ENCODE data around the gene TTC39C. TPM values are rescaled to one million over a fixed set of nuclear protein-coding genes. Genes with fewer than 3 reads are reported as not detected.
A peak's percentile ranks its signal among the peaks of the same experiment; 100 is the strongest.

Gene TTC39C
- total and polyA plus RNA-seq, 3 experiments from 2014 or later: 57.4 to 80.2 (median 59.5) TPM

DNA sequence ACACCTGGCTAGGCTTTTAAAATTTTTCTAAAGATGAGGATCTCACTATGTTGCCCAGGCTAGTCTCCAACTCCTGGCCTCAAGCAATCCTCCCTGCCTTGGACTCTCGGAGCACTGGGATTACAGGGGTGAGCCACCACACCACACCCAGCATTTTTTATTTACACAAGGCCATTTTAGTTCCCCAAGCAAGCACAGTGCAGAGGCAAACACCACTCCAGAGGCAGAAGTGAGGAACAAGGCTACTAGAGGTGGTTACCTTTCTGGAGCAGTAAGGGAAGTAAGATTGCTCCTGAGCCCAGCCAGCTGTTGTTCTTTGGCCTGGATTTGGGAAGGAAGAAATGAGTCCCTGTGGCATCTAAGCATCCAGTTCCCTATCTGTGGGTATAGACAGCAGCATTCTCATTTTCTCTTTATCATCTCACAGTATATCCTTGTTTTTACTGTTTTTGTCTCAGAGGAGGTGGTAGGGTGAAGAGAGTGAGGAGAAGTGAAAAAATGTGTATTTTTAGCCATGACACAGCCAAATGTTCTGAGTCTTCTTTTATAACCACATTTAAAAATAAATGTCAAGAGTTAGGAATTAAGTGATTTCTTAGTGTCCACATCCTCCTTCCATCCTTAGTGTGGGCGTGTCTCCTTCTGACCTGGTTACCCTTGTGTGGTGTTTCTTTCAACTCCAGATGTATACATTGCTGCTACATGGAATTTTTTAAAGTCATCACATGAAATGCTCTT lies 10.5 kb upstream of the TTC39C start:
- Histone ChIP-seq H3K9me3 (ENCODE audit: low read length) (no peaks in the 10 kb centered on the region), H3K4me1 (ENCODE audit: insufficient read depth, low read length) (peaks cover 81% of the 10 kb centered on the region), H3K36me3 (ENCODE audit: insufficient read depth, low read length) (no peaks in the 10 kb centered on the region), H3K27ac (ENCODE audit: low read depth, low read length) (no peak overlapping the region), H3K4me3 (ENCODE audit: low read length) (no peak overlapping the region), H3K27me3 (ENCODE audit: insufficient read depth, low read length, poor library complexity, severe bottlenecking) (no peaks in the 10 kb centered on the region)
- Mint-ChIP-seq H3K27me3 (peaks cover 0 to 2% of the 10 kb centered on the region in 2 donors), H3K27ac (peak overlapping the region; percentile 71 to 97 (median 96)), H3K36me3 (peaks cover 0 to 13% (median 2%) of the 10 kb centered on the region in 3 donors), H3K4me3 (peak overlapping the region in 6 of 7 donors; percentile 35 to 63 (median 44)), H3K4me1 (peaks cover 79 to 90% (median 84%) of the 10 kb centered on the region in 3 donors), H3K9me3 (no peaks in the 10 kb centered on the region)
- no peak for DNase-seq
- POLR2A ChIA-PET: no interaction called here
- CTCF ChIA-PET: interaction anchor here (0.8 to 1.5 kb wide), 3 partner anchors 11 to 39 kb away, joined by 3 read pairs; partner anchors contain the start of gene TTC39C

DNA sequence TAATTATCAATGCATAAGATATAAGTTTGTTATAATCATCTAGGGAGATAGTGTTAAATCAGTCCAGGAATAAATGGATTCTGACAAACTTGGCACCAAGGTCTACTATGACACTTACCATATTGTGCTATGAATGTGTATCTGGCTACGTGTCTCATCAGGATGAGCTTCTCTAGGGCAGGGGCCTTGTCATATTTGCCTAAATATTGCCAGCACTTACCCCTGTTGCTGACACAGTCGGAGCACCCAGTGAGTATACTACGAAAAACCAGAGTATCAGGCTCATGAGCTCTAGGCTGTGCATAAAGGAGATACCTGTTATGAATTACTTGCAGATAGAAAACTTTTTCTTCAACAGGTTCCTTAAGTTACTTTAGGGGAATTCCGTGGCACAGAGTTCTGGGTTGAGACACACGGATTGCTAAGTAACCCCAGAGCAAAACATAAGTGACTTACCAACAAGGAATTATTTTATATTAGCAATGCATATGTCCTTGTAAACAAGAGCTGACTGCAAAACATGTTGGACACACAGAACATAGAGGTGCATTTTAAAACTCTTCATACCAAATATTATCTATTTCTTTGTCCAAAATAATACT lies 7.7 kb upstream of the TTC39C start:
- Mint-ChIP-seq H3K4me1 (peaks cover 81 to 91% (median 85%) of the 10 kb centered on the region in 3 donors), H3K27me3 (peaks cover 0 to 2% of the 10 kb centered on the region in 2 donors), H3K4me3 (no peak overlapping the region), H3K27ac (peak overlapping the region in 4 of 8 donors; percentile 11 to 51 (median 28)), H3K36me3 (peaks cover 0 to 9% (median 2%) of the 10 kb centered on the region in 3 donors), H3K9me3 (no peaks in the 10 kb centered on the region)
- Histone ChIP-seq H3K27me3 (ENCODE audit: insufficient read depth, low read length, poor library complexity, severe bottlenecking) (no peaks in the 10 kb centered on the region), H3K9me3 (ENCODE audit: low read length) (no peaks in the 10 kb centered on the region), H3K4me3 (ENCODE audit: low read length) (no peak overlapping the region), H3K36me3 (ENCODE audit: insufficient read depth, low read length) (no peaks in the 10 kb centered on the region), H3K27ac (ENCODE audit: low read depth, low read length) (no peak overlapping the region), H3K4me1 (ENCODE audit: insufficient read depth, low read length) (peaks cover 87% of the 10 kb centered on the region)
- CTCF ChIA-PET: interaction anchor here (3.1 kb wide), 1 partner anchor 41 kb away, joined by 7 read pairs; no protein-coding TSS in a partner anchor
- no peak for DNase-seq
- POLR2A ChIA-PET: interaction anchor here (0.6 kb wide), 1 partner anchor 14 kb away, joined by 3 read pairs; no protein-coding TSS in a partner anchor

DNA sequence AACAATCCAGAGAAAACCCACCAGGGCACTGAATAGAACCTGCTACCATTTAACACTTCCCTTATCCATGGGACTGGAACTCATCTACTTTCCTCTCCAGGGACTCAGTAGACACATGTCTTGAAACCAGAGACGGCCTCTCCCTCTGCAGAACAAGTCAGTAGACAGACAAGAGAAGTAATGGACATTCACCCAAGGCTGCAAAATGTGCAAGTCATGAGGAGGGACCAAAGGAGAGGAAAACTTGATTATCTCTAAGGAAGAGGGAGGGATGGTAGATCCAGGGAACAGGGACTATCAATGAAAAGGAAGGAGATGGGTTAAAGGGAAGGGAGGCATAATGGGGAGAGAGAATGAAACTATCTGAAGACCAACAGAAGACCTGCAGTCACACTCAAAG lies 5.3 kb upstream of the TTC39C start:
- Mint-ChIP-seq H3K36me3 (no peaks in the 10 kb centered on the region), H3K4me1 (peaks cover 75 to 81% (median 81%) of the 10 kb centered on the region in 3 donors), H3K9me3 (no peaks in the 10 kb centered on the region), H3K27ac (peak overlapping the region; percentile 82 to 98 (median 96)), H3K4me3 (peak overlapping the region; percentile 45 to 82 (median 63)), H3K27me3 (peaks cover 0 to 4% of the 10 kb centered on the region in 2 donors)
- Histone ChIP-seq H3K27ac (ENCODE audit: low read depth, low read length) (no peak overlapping the region), H3K27me3 (ENCODE audit: insufficient read depth, low read length, poor library complexity, severe bottlenecking) (no peaks in the 10 kb centered on the region), H3K4me3 (ENCODE audit: low read length) (peak overlapping the region; percentile 9), H3K9me3 (ENCODE audit: low read length) (no peaks in the 10 kb centered on the region), H3K4me1 (ENCODE audit: insufficient read depth, low read length) (peaks cover 84% of the 10 kb centered on the region), H3K36me3 (ENCODE audit: insufficient read depth, low read length) (no peaks in the 10 kb centered on the region)
- POLR2A ChIA-PET: interaction anchor here (1.0 kb wide), 1 partner anchor 41 kb away, joined by 3 read pairs; no protein-coding TSS in a partner anchor
- DNase-seq: no peak
- CTCF ChIA-PET: interaction anchor here (3.1 kb wide), 1 partner anchor 43 kb away, joined by 7 read pairs; no protein-coding TSS in a partner anchor

DNA sequence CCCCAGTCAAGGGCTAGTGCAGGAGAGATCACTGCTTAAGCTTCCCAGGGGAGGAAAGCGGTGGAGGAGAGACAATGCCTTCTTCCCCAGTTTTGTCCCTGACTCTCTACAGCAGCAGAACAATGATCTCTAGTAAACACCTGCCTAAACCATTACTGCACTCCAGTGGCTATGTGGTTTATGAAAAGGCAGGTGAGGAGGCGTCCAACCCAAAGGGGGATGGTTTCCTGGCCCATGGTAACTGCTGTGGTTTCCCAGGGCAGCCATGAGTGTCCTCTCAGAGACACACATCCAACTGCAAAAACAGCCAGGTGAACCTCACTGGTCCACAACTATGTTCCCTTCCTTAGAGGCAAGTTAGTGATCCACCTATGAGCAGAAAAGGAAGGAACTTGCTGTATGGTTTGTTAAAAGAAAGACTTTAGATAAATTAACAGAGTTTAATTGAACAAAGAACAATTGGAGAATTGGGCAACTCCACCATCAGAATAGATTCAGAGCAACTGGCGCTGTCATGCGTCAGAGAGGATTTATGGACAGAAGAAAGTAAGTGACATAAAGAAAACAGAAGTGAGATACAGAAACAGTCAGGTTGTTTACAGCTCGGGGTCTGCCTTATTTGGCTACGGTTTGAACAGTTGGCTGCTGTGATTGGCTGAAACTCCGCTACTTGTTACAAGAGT lies 4.8 kb upstream of the TTC39C start:
- Histone ChIP-seq H3K4me1 (ENCODE audit: insufficient read depth, low read length) (peaks cover 79% of the 10 kb centered on the region), H3K36me3 (ENCODE audit: insufficient read depth, low read length) (no peaks in the 10 kb centered on the region), H3K27me3 (ENCODE audit: insufficient read depth, low read length, poor library complexity, severe bottlenecking) (no peaks in the 10 kb centered on the region), H3K27ac (ENCODE audit: low read depth, low read length) (no peak overlapping the region), H3K9me3 (ENCODE audit: low read length) (no peaks in the 10 kb centered on the region), H3K4me3 (ENCODE audit: low read length) (peak overlapping the region; percentile 9)
- H3K27me3 Mint-ChIP-seq: peaks cover 0 to 4% of the 10 kb centered on the region in 2 donors
- DNase-seq: peak in 2 of 5 donors; percentile 36 to 52
- ChIA-PET POLR2A (interaction anchor here (0.6 to 1.0 kb wide), 2 partner anchors 42 to 322 kb away, joined by 3 to 10 read pairs; no protein-coding TSS in a partner anchor), CTCF (interaction anchor here (0.8 to 3.1 kb wide), 7 partner anchors 10 to 91 kb away, joined by 3 to 10 read pairs (median 3); no protein-coding TSS in a partner anchor)
- H3K27ac Mint-ChIP-seq: peak overlapping the region; percentile 82 to 98 (median 96)
- no peaks in the 10 kb centered on the region for H3K9me3 Mint-ChIP-seq
- H3K36me3 Mint-ChIP-seq: no peaks in the 10 kb centered on the region
- peaks cover 70 to 76% (median 76%) of the 10 kb centered on the region in 3 donors for H3K4me1 Mint-ChIP-seq
- H3K4me3 Mint-ChIP-seq: peak overlapping the region; percentile 45 to 84 (median 70)

DNA sequence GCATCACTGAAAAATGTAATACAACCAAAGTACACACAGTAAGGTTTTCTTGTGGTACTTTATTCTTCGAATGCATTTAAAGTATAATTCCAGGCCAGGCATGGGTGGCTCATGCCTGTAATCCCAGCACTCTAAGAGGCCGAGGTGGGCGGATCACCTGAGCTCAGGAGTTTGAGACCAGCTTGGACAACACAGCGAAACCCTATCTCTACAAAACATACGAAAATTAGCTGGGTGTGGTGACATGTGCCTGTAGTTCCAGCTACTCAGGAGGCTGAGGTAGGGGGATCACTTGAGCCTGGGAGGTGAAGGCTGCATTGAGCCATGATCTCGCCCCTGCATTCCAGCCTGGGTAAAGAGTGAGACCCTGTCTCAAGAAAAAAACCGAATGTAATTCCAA lies 3.9 kb upstream of the TTC39C start:
- Mint-ChIP-seq H3K36me3 (peaks cover 0 to 8% (median 0%) of the 10 kb centered on the region in 3 donors), H3K4me1 (peaks cover 67 to 73% (median 70%) of the 10 kb centered on the region in 3 donors), H3K27me3 (peaks cover 0 to 4% of the 10 kb centered on the region in 2 donors), H3K27ac (peak overlapping the region; percentile 82 to 98 (median 96)), H3K9me3 (no peaks in the 10 kb centered on the region), H3K4me3 (peak overlapping the region in 6 of 7 donors; percentile 75 to 91 (median 80))
- POLR2A ChIA-PET: interaction anchor here (1.0 to 1.1 kb wide), 3 partner anchors 12 to 42 kb away, joined by 3 to 5 read pairs (median 4); no protein-coding TSS in a partner anchor
- H3K27ac ChIP-seq (ENCODE audit: low read depth, low read length): no peak overlapping the region
- H3K4me1 ChIP-seq (ENCODE audit: insufficient read depth, low read length): peaks cover 72% of the 10 kb centered on the region
- no peaks in the 10 kb centered on the region for H3K36me3 ChIP-seq (ENCODE audit: insufficient read depth, low read length)
- H3K9me3 ChIP-seq (ENCODE audit: low read length): no peaks in the 10 kb centered on the region
- no peak for DNase-seq
- no peaks in the 10 kb centered on the region for H3K27me3 ChIP-seq (ENCODE audit: insufficient read depth, low read length, poor library complexity, severe bottlenecking)
- peak overlapping the region; percentile 19 for H3K4me3 ChIP-seq (ENCODE audit: low read length)
- CTCF ChIA-PET: interaction anchor here (0.8 to 2.1 kb wide), 8 partner anchors 11 to 92 kb away, joined by 3 to 10 read pairs (median 3); no protein-coding TSS in a partner anchor

DNA sequence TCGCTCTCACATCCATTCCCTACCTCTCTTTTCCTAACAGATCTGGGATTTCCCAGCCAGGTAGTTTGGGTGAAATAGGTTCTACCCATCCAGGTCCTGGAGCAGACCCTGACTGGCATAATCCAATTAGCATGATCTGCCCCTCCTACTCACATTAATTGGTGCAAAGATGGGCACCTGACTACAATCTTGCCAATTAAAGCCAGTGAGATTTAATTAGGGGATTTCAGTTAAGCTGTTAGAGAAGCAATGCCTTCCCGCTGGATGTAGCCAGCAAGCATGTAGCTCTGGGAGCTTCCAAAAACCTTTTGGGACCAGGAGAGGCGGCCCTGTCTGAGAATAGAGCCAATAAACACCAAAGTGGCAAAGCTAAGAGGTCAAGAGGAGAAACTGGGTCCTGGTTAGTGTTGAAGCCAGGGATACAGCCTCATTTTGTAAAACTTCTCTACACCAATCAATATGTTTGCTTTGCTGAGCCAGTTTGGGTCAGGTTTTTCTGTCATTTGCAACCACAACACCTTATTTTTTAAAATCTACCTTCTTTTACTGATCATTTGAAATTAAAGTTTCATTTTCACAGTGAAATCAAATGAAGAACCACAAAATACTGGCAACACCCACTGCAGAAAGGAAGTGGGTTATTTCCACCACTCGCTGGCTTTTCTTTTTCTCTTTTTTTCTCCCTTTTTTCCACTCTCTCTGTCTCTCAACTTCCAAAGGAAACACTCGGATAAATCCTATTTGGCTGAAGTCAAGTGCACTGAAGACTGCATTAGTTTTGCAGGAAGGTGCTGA lies 3.2 kb upstream of the TTC39C start:
- H3K27ac Mint-ChIP-seq: peak overlapping the region; percentile 82 to 98 (median 96)
- Histone ChIP-seq H3K9me3 (ENCODE audit: low read length) (no peaks in the 10 kb centered on the region), H3K27ac (ENCODE audit: low read depth, low read length) (no peak overlapping the region), H3K4me1 (ENCODE audit: insufficient read depth, low read length) (peaks cover 73% of the 10 kb centered on the region), H3K36me3 (ENCODE audit: insufficient read depth, low read length) (no peaks in the 10 kb centered on the region), H3K27me3 (ENCODE audit: insufficient read depth, low read length, poor library complexity, severe bottlenecking) (no peaks in the 10 kb centered on the region), H3K4me3 (ENCODE audit: low read length) (peak overlapping the region; percentile 29)
- peaks cover 0 to 15% (median 2%) of the 10 kb centered on the region in 3 donors for H3K36me3 Mint-ChIP-seq
- CTCF ChIA-PET: interaction anchor here (0.9 to 2.1 kb wide), 5 partner anchors 11 to 48 kb away, joined by 3 to 10 read pairs (median 4); no protein-coding TSS in a partner anchor
- H3K4me3 Mint-ChIP-seq: peak overlapping the region; percentile 75 to 91 (median 78)
- POLR2A ChIA-PET: interaction anchor here (0.6 to 1.1 kb wide), 4 partner anchors 9 to 43 kb away, joined by 3 to 6 read pairs (median 4); no protein-coding TSS in a partner anchor
- H3K27me3 Mint-ChIP-seq: peaks cover 0 to 4% of the 10 kb centered on the region in 2 donors
- peaks cover 68 to 75% (median 71%) of the 10 kb centered on the region in 3 donors for H3K4me1 Mint-ChIP-seq
- DNase-seq: peak in 3 of 5 donors; percentile 49 to 78 (median 69)
- H3K9me3 Mint-ChIP-seq: no peaks in the 10 kb centered on the region
